ENCODE data around the gene ZNF469.

Gene ZNF469

DNA sequence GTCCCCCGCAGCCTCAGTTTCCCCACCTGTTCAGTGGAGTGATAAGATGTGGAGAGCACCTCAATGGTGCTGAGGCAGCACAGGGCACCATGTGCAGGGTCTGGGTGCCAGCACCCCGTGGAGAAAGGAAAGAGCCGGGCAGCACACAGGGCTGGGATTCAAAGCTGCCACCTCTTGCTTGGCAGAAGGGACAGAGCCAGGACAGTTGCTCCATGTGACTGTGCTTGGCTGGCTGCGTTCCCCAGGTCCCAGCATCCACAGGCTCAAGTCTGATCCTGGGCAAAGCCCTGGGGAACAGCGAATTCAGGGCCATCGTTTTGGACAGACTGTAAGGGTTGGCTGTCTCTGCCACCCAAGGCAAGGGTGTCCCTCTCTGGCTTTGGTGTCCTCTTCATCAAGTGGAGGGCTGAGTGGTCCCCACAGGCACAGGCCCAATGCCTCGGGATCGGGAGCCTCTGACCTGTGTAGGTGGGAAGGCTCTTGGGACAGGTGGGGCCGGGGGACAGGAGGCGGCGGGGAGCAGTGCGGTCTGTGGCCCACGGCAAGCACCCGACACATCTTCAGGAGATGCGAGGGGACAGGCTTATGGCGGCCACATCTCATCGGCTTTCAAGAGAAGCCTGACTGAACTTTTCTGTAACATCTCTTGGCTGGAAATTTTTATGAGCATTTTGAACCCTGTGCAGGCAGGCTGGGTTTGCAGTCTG lies 8.5 kb downstream of the ZNF469 start:
- DNase-seq (ENCODE audit: low read depth in 2 of 2) = no peak

DNA sequence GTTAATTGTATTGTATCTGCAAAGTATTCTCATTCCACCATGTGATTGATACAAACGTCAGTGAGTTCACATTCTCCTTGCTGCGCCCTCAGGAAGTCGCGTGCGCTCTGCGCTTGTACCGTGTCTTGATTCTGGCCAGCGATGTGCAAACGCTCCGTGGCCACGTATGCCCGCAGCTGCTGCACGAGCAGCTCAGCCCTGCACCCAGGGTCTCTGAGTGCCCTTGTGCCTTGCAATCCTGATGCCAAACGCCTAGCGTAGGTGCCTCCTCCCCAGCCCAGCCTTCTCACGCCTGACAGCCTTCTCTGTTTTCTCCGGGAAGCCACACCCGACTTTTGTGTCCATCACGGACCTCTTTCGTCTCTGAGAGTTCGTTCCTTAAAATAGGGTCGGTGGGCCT lies 9.4 kb downstream of the ZNF469 start:
- DNase-seq (ENCODE audit: low read depth in 2 of 2) = no peak

DNA sequence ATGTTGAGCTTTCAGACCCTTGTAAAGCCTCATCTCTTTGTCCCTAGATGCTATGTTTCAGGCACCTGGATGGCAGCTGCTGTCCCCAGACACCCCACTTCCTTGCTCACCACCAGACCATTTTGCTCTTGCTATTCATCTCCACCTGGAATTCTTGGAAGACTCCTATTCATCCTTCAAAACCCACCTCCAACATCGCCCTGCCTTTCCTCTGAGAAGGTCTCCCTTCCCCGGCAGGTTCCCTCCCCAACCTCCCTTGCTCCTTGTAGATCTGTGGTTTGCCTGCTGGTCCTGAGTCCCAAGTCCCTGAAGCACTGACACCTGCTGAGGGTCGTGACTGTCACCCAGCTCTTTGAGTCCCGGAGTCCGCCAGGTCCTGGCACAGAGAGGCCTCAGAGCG lies 9.9 kb downstream of the ZNF469 start:
- no peak for DNase-seq (ENCODE audit: low read depth in 2 of 2)

DNA sequence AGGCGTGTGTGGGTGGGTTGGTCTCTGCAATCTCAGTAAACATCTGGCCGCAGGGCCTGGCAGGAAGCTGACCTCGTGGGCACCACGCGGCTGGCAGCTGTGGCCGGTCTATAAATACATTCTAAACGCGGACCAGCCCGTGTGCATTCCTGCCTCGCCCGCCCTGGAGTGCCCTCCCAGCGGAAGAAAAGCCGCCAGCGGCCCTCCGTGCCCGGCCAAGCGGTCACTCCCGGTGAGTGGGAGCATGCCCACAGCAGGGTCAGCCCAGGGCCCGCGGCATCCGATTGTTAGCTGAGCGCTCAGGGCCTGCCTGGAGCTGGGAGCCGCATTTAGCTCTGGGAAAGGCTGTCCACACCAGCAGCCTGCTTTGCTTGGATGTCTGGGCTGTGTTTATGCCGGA lies 10.3 kb downstream of the ZNF469 start:
- DNase-seq (ENCODE audit: low read depth in 2 of 2) = no peak

DNA sequence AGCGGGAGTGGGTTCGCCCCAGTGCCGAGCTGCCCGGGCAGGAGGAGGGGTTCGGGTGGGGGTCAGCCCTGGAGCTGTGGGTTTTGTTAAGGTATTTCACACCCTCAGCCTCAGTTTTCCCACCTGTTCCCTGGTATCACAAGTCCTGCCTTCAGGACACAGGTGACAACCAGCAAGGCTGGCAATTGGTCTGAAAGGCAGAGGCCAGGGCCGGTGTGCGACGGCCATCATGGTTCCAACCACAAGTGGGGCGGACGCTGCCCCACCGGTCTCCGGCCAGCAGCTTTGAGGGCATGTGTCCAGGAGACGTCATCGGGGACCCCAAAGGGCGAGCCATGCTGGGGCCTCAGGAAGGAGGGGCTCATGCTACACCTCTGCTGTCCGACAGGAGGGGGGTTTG lies 10.8 kb downstream of the ZNF469 start:
- no peak for DNase-seq (ENCODE audit: low read depth in 2 of 2)

DNA sequence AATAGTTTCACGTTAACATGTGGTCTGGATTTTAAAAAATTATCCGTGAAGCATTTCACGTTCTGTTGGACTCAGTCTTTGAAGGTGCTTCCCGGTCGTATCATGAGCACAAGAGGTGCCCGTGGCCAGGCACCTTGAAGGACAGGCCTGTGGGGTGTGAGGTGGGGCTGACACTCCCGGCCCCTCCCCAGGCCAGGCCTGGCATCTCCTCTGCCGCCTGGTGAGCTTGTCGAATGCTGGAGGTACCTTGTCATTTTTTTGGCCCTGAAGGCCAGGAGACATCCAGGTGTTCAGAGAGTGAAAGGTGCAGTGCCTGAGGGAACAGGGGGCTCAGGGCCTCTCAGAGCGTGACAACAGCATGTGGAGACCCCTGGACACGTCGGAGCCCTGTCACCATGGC lies 11.7 kb downstream of the ZNF469 start:
- DNase-seq (ENCODE audit: low read depth in 2 of 2) = no peak

DNA sequence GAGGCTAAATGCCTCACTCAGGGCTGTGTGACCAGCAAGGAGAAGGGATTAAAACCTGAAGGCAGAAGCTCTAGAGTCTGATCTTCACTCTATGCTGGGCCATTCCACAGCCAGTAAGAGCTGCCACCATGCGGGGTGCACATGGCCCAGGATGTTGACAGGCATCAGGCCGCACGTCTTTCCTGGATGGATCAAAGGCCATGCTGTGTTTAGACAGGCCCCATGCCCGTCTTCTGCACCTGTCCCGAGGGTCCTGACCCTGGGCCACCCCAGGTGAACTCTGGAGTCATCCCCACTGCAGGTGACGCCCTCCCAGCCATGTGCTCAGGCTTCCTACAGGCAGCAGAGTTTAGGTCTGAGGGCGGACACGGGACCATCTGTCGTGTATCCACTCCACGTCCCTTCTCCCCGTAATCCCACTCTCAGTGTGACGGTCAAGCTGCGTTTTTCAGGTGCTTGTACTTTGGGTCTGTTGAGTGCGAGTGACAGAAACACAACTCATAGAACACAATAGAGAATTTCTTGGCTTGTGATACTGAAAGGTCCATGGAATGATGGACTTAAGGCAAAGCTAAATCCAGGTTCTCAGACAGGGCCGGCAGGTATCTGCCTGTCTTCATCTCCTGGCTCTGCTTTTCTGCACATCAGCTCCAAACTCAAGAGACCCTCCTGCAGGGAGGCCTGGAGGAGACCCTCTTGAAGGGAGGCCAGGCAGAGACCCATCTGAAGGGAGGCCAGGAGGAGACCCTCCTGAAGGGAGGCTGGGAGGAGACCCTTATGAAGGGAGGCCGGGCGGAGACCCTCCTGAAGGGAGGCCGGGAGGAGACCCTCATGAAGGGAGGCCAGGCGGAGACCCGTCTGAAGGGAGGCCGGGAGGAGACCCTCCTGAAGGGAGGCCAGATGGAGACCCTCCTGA lies 13.2 kb downstream of the ZNF469 start:
- no peak for DNase-seq (ENCODE audit: low read depth in 2 of 2)

DNA sequence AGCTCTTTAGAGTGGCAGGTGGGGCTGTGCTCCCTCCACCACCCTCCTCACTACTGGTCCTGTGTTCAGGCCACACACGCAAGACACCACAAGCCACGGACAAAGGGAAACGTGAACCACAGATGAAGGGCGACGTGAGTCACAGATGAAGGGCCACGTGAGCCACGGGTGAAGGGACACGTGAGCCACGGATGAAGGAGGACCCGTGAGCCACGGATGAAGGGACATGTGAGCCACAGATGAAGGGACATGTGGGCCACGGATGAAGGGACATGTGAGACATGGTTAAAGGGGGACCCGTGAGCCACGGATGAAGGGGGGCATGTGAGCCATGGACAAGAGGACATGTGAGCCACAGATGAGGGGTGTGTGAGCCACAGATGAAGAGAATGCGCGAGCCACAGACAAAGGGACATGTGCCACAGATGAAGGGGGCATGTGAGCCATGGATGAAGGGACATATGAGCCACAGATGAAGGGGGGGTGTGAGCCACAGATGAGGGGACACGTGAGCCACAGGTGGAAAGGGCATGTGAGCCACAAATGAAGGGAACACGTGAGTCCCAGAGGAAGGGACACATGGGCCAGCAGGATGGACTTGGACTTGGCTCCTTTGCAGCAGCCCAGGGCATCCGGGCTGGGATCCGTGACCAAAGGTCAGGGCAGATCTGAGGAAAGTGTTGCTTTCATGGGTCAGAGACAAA lies 15.6 kb downstream of the ZNF469 start:
- DNase-seq (ENCODE audit: low read depth in 2 of 2) = no peak

DNA sequence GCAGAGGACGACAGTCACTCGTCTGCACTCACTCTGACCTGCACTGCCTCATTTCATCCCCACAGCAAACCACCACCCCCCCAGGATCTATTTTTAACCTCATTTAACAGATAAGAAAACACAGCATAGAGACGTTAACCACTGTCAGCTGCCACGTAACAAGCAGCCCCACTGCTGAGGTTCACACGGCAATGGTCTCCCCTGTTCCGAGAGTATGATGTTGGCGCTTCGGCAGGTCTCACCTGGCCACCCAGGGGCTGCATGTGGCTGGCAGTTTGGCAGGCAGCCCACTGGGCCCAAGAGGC lies 16.1 kb downstream of the ZNF469 start:
- DNase-seq (ENCODE audit: low read depth in 2 of 2) = no peak

DNA sequence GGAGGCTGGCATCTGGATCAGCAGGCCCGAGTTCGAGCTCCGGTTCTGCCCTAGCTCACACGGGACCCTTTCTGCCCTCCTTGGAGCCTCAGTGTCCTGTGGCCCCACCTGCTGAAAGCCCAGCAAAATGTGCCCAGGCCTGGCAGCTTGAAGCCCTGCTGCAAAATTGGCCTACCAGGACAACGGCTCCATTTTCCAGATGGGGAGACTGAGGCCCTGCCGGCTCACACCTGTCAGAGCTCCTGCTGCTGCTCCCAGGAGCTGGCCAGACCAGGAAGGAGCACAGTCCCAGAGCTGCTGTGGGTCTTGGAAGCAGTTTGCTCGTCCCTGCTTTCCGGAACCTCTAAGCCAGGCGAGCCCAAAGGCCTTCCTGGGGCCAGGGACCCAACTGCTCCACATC lies 17.4 kb downstream of the ZNF469 start:
- no peak for DNase-seq (ENCODE audit: low read depth in 2 of 2)

DNA sequence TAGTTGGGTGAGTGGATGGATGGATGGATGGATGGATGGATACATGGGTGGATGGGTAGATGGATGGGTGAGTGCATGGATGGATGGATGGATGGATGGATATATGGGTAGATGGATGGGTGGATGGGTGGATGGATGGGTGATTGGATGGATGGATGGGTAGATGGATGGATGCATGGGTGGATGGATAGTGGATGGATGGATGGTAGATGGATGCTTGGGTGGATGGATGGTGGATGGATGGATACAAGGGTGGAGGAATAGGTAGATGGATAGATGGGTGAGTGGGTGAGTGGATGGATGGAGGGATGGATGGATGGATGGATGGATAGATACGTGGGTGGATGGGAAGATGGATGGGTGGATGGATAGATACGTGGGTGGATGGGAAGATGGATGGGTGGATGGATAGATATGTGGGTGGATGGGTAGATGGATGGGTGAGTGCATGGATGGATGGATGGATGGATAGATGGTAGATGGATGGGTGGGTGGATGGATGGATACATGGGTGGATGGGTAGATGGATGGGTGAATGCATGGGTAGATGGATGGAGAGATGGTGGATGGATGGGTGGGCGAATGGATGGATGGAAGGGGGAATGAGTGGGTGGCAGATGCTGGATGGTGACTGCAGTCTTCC lies 19.0 kb downstream of the ZNF469 start:
- no peak for DNase-seq (ENCODE audit: low read depth in 2 of 2)

DNA sequence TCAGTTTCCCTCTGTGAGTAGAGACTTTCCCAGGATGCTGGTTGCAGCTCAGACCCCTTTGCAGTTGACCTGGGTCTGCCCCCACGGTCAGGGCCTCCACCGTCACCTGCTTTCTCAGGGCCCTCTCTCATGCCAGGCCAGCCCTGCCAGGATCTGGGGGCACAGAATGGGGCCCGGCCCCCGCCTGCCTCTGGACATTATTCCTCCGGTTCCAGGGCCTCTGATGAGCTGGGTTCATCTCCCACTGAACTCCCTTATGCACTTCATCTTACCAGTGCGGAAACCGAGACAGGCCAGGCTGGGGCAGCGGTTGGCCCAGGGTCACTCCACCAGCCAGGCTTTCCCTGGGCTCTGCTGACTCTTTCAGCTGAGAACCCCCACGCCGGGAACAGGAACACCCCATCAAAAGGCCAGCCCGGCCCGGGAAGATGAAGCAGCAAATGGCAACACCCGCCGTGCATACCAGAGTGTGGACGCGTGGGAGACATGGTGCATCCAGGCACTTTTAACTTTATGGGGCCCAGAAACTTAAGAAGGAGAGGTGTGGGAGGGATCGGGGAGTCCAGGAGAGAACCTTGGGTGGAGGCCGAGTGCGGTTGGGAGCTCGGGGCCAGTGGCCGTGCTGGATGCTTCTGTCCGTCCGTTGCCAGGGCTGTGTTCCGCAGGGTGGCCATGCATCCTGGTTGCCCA lies 19.9 kb downstream of the ZNF469 start:
- DNase-seq (ENCODE audit: low read depth in 2 of 2) = no peak

DNA sequence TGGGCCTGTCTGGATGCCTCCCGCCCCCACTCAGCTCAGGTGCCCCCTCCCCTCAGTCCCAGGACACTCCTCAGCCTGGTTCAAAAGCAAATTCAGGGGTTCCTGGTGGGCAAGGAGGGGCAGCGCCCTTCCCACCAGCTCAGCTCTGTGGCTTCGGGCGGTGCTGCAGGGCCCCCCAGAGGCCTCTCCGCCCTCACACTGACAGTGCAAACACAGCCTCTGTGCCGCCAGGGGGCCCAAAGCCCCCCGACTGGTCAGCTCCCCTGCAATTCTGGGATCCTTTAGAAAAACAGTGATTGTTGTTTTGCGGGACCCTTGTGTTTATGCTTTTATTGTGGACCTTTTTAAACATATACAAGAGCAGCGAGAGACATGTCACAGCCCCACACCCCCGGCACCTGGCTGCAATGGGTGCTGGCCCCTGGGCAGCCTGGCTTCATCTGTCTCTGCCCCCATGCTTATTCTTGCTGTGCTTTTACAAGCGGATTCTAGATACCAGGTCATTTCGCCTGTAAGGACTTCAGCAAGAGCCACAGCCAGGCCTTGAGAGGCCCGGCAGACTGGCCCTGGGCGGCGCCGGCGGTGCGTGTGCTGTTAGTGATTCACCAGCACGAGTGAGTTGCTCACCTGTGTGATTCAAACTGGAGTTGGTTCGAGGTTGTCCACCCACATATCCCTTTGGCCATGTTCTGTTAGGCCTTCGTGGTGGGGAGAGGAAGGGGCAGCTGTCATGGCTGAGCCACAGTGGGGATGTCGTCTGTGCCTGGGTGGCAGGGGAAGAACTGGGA lies 21.2 kb downstream of the ZNF469 start:
- no peak for DNase-seq (ENCODE audit: low read depth in 2 of 2)

DNA sequence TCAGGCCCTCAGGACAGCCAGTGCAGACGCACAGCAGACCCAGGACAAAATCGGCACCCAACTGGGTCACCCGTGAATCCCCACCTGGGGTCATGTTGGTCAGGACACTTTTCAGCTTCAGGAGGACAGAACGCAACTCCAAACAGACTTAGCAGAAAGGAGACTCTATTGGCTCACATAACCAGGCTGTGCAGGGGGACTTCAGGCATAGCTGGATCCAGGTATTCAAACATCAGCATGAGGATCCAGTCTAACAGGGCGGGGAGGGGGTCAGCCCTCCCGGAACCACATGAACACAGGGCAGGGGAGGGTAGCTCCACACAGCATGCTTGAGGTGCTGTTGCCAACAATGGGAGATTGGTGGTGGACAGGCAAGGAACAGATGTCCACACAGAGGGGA lies 22.0 kb downstream of the ZNF469 start:
- no peak for DNase-seq (ENCODE audit: low read depth in 2 of 2)

DNA sequence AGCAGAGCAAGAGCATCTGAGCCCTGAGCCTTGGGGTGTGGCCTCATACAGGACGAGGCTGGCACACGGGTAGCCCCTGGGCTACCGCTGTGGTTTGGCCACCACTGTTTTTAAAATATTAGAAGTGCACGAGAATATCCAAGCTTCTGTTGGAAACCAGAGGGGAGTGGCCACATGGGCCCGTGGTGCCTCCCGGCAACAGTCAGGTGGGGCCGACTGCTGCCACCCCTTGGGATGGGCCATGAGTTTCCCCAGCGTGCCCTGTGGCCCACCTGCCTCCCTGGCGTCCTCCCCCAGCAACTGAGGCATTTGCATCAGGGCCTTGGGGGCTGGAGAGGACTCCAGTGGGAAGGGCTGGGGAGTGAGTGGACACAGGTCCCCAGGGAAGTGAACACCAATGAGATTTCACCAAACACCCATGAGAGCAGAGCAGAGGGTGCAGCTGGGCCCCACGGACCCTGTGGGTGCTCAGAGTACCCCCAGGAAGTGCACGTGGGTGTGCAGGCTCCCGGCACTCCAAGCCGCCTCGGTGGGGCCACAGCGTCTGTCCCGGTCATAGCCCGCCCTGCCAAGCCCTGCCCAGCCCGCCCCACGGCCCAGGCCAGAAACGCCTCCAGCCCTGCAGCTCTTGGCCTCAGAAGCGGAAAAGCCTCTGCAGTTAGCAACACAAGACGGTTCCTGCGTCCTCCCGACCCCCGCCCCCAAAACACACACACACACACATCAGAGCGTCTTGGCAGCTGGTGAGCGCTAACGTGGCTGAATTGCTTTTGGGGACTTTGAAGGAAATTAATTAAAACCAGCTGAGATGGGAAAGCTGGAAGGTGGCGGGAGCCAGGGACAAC lies 22.7 kb downstream of the ZNF469 start:
- DNase-seq (ENCODE audit: low read depth in 2 of 2) = no peak

DNA sequence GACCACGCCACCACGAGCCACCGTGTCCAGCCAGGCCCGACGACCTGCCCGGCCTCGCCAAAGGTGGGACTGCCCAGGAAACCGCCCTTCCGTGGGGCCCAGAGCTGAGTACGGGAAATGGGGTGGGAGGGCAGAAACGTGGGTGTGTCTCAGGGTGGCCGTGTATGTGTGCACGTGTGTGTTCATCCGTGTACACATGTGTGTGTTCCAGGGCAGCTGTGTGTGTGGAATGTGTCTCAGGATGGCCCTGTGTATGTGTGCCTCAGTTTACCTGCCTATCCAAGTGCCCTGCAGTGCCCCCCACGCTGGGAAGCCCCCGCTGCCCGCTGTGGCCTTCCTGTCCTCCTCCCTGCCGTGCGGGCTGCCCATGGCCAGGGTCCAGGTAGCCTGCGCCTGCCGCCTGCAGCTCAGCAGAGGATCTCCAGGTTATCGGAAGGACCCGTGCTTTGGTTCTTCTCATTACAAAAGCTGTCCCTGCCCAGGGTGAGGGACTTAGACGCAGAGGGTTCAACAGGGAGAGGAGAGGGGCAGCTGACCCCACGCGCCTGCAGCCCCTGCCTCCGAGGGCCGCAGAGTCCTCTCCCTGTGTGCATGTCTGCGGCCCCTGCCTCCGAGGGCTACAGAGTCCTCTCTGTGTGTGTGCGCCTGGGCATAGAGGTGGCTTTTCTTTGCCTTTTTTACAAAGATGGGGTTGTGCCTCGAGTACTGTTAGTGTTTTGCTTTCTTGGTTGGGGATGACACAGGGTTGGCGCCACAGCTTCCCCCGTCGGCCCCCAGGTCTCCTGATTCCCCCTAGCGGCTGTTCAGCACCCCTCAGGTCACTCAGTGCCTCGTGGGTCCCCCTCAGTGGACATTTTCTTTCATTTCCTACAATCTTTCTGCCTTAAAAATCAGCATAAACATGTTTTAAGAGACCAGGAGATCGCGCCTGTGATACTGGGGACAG lies 23.6 kb downstream of the ZNF469 start:
- no peak for DNase-seq (ENCODE audit: low read depth in 2 of 2)

DNA sequence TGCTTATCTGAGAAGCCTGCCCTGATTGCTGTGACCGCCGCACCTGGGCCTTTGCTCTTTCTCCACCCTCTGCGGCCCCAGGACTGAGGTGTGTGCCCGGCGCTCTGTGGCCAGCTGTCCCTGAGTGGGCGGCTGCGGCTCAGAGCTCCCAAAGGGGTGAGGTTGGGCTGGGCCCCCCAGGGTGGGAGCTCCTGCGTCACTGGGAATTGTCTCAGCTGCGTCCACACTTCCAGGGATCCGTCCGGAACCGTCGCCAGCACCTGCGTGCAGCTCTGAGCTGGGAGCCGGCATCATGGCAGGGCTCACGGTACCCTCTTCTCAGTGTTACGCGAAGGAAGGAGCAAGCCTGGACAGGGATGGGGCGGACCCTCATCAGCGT lies 24.3 kb downstream of the ZNF469 start:
- no peak for DNase-seq (ENCODE audit: low read depth in 2 of 2)

DNA sequence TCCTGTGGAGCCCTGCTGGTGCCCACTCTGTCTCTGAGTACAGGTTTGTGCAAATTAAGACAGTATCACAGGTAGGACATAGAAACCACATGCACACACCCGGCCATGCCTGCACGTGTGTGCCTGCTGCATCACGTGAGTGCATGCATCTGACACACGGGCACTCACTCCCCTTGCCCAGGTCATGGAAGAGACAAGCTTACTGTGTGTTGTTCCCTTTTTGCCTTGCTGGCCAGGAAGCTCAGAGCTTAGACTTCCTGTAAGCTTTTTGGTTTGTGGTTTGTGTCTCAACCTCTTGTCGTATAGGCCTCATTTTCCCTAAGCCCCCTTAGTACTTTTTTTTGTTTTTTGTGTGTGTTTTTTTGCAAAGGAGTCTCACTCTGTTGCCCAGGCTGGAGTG lies 25.0 kb downstream of the ZNF469 start:
- no peak for DNase-seq (ENCODE audit: low read depth in 2 of 2)

DNA sequence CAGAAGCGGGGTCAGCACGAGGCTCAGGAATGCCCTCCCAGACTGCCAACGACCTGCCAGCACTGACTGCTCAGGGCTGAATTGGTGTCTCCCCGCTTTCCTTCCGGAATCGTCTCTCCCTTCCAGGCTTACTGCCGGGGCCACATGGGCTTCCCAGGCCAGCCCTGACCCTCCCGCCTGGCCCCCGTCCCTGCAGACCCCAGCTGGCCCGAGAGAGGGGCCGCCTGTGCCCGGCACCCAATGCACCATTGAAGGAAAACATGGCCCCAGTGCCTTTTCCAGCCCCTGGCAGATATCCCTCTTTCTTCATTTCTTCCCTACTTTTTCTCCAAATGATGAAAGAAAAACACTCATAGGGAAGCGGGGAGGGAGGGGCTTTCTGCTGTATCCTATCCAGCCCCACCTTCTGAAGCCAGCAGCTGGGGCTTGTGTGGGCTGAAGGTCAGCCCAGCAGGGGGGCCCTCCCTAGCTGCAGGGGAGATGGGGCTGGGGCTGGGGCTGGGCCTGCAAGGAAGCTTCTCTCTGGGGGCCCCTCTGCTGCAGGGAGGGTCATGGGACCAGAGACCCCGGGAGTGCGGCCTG lies 25.9 kb downstream of the ZNF469 start:
- DNase-seq (ENCODE audit: low read depth in 2 of 2) = no peak

Measured in activated CD8-positive, alpha-beta memory T cell treated with anti-CD3 and anti-CD28 coated beads for 4 hours (primary cell).